GM18907 (cell line): ENCODE results near the gene RNF145.
"Not testable (repeated sequence)": the region's sequence is repeated elsewhere in the genome, so short reads cannot be mapped to it uniquely, and the experiment has no call there.

Source experiments
- ATAC-seq: cut with Tn5 transposase; IDR thresholded peaks from one replicate; pipeline ENCODE4 v1.9.1; 2021; ENCODE audit warnings: mild to moderate bottlenecking, moderate library complexity; ENCODE audit not compliant: unreplicated experiment

Gene RNF145, protein sequence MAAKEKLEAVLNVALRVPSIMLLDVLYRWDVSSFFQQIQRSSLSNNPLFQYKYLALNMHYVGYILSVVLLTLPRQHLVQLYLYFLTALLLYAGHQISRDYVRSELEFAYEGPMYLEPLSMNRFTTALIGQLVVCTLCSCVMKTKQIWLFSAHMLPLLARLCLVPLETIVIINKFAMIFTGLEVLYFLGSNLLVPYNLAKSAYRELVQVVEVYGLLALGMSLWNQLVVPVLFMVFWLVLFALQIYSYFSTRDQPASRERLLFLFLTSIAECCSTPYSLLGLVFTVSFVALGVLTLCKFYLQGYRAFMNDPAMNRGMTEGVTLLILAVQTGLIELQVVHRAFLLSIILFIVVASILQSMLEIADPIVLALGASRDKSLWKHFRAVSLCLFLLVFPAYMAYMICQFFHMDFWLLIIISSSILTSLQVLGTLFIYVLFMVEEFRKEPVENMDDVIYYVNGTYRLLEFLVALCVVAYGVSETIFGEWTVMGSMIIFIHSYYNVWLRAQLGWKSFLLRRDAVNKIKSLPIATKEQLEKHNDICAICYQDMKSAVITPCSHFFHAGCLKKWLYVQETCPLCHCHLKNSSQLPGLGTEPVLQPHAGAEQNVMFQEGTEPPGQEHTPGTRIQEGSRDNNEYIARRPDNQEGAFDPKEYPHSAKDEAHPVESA

DNA sequence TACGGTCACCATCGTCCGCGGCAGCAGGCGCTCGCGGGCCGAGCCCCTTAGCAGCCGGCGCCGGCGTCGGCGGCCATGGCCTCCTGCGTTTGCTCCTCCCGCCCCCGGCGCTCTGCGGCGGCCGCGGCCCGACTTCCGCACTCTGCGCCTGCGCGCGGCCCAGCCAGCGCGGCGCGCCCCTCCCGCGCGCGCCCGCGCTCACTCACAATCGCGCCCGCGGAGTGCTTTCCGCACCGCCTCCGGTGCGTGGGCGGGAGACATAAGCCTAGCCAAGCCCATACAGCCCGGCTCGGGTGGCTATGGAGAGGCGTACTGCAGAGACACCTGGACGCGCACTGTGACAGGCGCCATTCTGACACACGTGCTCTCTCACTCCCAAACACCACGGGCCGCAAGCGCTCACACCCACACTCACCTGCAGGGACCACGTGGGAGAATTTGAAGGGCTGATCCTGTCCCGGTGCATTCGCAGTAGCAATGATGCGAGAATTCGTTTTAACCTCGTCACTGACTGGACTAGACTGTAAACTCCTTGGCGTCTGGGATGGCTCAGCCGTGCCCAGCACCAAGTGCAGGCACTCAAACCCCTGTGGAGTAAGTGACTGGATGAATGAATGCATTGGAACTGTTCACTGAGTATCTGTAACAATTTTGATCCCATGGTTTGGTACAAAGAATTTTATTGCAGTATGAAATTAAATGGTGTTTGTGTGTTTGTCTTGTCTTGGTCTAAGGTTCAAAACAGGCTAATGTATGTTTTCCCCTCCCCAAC is at the start of gene RNF145:
RNF145 (minus strand) TSS at position 116 of the 772 bp plus-strand sequence. CDS start 5,936 bp downstream, outside the sequence.
- peak; percentile 68 for ATAC-seq

GRCh38 chr5:159258361-159258760 is 49.0 kb upstream of the RNF145 start:
- no peak for ATAC-seq

- ATAC-seq = no peak
Observed at GRCh38 chr5:159257629-159258283, 48.4 kb upstream of the RNF145 start.

DNA sequence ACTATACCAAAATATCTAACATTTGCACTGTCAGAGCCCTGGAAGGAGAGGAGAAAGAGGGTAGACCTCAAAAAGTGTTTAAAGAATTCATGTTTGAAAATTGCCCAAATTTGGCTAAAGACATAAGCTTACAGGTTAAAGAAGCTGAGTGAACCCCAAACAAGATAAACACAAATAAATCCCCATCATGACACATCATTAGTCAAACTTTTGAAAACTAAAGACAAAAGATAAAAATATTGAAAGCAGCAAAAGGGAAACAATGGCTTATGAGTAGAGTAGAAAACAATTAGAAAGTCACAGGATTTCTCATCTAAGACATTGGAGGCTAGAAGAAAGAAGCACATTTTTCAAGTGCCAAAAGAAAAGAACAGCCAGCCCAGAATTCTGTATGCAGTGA is 47.7 kb upstream of the RNF145 start:
- ATAC-seq = no peak

- no peak for ATAC-seq
Observed at GRCh38 chr5:159252195-159252594, 42.8 kb upstream of the RNF145 start.

DNA sequence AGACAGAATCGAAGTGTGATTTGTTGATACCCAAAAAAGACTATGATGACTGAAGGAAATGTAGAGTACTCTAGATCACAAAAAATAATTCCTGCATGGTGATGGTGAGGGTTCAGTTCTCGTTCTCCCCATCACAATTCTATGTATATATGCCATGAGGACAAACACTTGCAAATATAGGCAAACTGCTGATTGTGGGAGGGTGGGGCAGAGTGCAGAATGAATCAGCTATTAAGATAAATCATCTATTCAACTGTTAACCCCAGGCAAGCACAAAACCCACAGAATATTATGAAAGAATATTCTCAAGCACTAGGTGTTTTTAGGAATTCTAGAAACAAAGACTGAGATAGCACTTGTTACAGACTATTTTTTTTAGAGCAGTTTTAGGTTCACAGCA is 39.8 kb upstream of the RNF145 start:
- no peak for ATAC-seq

DNA sequence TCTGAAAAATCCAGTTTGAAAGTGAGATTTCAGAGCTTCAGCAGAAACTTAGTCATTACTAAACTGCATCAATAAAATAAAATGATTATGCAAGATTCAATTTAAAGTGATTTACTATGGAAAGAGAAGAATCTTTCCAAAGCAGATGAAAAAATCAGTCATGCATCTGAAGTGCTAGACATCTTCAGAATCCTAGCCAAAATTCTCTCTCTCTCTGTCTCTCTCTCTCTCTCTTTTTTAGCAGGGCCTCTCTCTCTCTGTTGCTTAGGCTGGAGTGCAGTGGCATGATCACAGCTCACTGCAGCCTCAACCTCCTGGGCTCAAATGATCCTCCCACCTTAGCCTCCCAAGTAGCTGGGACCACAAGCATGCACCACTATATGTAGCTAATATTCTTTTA is 35.5 kb upstream of the RNF145 start:
- no peak for ATAC-seq

GRCh38 chr5:159244163-159244562 is 34.8 kb upstream of the RNF145 start:
- no peak for ATAC-seq

DNA sequence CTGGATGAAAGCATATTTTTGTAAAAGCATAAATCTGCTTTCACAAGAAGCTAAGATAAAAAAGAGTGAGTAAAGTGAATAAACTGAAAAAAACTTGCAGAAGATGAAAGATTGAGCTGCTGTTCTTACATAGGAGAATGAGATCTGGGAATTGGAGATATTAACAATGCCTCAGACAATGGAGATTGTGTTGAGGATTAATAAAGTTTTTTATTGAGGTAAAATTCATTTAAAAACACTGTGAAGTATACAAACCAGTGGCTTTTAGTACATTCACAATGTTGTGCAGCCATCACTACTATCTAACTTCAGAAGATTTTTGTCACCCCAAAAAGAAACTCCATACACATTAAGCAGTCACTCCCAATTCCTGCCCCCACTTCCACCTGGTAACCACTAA is 34.0 kb upstream of the RNF145 start:
- ATAC-seq = no peak

DNA sequence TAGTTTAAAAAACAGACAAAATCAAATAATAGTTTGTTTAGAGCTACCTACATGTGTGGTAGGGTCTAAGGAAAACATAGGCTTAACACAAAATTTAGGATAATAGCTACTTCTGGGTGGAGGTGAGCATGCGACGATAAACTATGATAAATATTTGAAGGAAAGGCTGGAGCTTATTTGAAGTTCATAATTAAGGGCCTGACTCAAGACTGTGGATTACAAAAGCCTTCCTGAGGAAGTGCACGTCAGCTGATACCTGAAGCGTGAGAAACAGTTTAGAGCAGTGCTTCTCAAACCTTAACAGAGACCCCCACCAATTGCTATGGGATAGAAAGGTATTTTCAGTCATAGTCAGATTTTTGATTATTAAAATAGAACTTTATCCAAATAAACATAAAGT is 33.3 kb upstream of the RNF145 start:
- no peak for ATAC-seq

- no peak for ATAC-seq
Observed at GRCh38 chr5:159241946-159242552, 32.7 kb upstream of the RNF145 start.

DNA sequence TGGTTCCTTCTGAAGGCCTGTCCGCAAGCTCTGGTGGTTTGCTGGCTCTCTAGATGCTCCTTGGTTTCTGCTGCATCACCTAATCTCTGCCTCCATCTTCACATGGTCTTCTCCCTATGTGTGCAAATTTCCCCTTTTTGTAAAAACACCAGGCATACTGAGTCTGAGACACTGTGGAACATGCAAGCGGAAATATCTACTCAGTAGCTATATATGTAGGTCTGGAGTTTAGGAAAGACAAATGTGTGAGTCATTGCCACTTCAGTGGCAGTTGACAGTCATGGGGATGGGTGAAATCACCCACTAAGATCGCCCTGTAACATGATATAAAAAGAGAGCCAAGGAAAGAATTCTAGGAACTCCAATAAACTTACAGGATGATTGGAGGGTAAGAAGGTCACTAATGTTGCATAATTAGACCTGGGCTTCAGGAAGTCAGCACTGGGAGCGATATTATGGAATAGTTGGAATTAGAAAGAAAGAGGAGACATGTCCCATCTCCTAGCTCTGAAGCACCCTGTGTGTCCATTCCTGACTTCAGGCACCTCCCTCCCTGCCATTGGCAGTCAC is 31.0 kb upstream of the RNF145 start:
- ATAC-seq = no peak

GRCh38 chr5:159235871-159236520 is 26.6 kb upstream of the RNF145 start:
- ATAC-seq = not testable (repeated sequence)

GRCh38 chr5:159231167-159231566 is 21.8 kb upstream of the RNF145 start:
- ATAC-seq = no peak

GRCh38 chr5:159230657-159231056 is 21.3 kb upstream of the RNF145 start:
- no peak for ATAC-seq

GRCh38 chr5:159228097-159228496 is 18.7 kb upstream of the RNF145 start:
- ATAC-seq = not testable (repeated sequence)

GRCh38 chr5:159227452-159227851 is 18.1 kb upstream of the RNF145 start:
- ATAC-seq = no peak

GRCh38 chr5:159226451-159226850 is 17.1 kb upstream of the RNF145 start:
- ATAC-seq = no peak

DNA sequence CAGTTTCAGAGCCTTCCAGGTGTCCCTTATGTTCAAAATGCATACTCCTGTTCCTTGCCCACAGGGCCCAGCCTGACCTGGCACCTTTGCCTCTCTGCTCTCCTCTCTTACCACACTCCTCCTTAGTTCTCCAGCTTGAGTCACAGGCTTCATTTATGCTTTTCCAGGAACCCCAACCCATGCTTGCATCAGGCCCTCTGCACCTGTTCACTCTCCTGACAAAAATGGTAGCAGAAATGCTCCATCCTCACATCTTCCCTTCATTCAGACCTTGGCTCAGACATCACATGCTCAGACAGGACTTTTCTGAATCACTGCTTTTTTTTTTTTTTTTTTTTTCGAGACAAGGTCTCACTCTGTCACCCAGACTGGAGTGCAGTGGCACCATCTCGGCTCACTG is 15.1 kb upstream of the RNF145 start:
- no peak for ATAC-seq

DNA sequence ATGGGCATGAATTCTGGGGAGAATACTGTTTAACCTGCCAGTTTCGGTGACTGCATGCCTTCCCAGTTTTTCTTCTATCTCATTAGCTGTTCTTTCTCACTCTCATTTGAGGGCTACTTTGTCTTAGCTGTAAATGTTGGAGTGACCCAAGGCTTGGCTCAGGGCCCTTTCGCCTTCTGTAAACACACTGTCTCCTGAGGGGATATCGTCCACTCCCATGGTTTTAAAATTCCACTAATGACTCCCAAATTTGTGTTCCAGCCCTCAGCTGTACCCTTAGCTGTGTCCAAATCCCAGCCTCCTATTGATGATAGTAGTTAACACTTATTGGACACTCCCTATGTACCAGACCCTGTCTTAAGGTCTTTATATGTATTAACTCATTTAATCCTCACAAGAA is 14.1 kb upstream of the RNF145 start:
- no peak for ATAC-seq
